Measurements from ENCODE around the gene ATP11A. TPM values are rescaled to one million over a fixed set of nuclear protein-coding genes. Genes with fewer than 3 reads are reported as not detected.

The ATP11A gene
- total RNA-seq, 1 experiment from 2014 or later: 65.3 TPM

DNA sequence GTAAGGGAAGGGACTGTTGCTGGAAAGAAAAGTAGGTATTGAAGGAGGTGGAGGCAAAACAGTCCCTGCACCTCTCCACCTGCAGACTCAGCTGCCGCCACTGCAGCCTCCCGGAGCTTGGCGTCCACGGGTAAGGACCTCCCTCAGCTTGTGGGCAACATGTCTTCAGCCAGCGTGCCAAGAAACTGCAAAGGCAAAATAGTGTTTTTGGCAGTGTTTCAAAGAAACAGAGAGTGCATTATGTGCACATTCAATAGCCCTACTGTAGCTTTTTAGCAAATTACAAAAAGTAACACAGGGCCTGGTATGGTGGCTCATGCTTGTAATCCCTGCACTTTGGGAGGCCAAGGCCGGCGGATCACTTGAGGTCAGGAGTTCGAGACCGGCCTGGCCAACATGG is 57.4 kb downstream of the ATP11A start:
- no peaks in the 10 kb centered on the region for H3K9me3 Mint-ChIP-seq
- Histone ChIP-seq H3K4me2 (ENCODE audit: insufficient read depth, insufficient read length, low read length) (no peak overlapping the region), H3K18ac (ENCODE audit: insufficient read length, low read depth, low read length) (no peak overlapping the region), H3K79me2 (ENCODE audit: insufficient read depth, low read length) (peaks cover 8% of the 10 kb centered on the region), H4K91ac (ENCODE audit: insufficient read length, low read depth, low read length) (no peak overlapping the region), H2BK120ac (ENCODE audit: low read depth, low read length, poor library complexity, severe bottlenecking) (no peak overlapping the region), H4K20me1 (ENCODE audit: control insufficient read depth, insufficient read depth, insufficient read length) (no peaks in the 10 kb centered on the region), H3K79me1 (ENCODE audit: insufficient read depth, low read depth, low read length, poor library complexity, severe bottlenecking) (no peaks in the 10 kb centered on the region), H3K14ac (ENCODE audit: insufficient read depth, low read length) (no peak overlapping the region), H2AFZ (ENCODE audit: low read length) (no peak overlapping the region), H3K27ac (ENCODE audit: insufficient read length, low read depth, low read length) (no peak overlapping the region), H2BK5ac (ENCODE audit: insufficient read length, low read length) (no peak overlapping the region), H3K23me2 (ENCODE audit: insufficient read length, low read depth, low read length, poor library complexity, severe bottlenecking) (no peaks in the 10 kb centered on the region), H3K4ac (ENCODE audit: low read depth, low read length) (no peak overlapping the region), H2BK12ac (ENCODE audit: insufficient read length, low read depth, low read length) (no peak overlapping the region), H2BK20ac (ENCODE audit: low read depth, low read length, poor library complexity, severe bottlenecking) (no peak overlapping the region), H2AK5ac (ENCODE audit: insufficient read length, low read length) (no peak overlapping the region), H2BK15ac (ENCODE audit: low read depth, low read length) (no peak overlapping the region), H3K4me1 (ENCODE audit: insufficient read depth, low read length) (peaks cover 10% of the 10 kb centered on the region; the same call in 1 of the 2 replicates), H3K9ac (ENCODE audit: extremely low read depth, insufficient read length, low read length) (no peak overlapping the region), H3K23ac (ENCODE audit: insufficient read length, low read depth, low read length) (no peak overlapping the region), H3K9me3 (ENCODE audit: control insufficient read depth, low read depth, low read length) (no peaks in the 10 kb centered on the region), H4K8ac (replicated peaks; ENCODE audit: insufficient read length, low read depth, low read length) (no peak overlapping the region), H3K27me3 (ENCODE audit: insufficient read depth, low read length) (no peaks in the 10 kb centered on the region), H3T11ph (ENCODE audit: low read length) (no peak overlapping the region), H4K5ac (ENCODE audit: insufficient read length, low read depth, low read length) (no peak overlapping the region), H3K56ac (ENCODE audit: insufficient read length, low read depth, low read length) (no peak overlapping the region)
- H3K4me3 Mint-ChIP-seq: no peak overlapping the region
- peaks cover 24 to 53% of the 10 kb centered on the region in 2 experiments for H3K4me1 Mint-ChIP-seq
- TF ChIP-seq CTCF (conservative IDR thresholded peaks at IDR 0.05): no peak
- peak overlapping the region in 1 of 3 experiments; percentile 61; a peak in 1 of 7 replicates for H3K27ac Mint-ChIP-seq
- no peaks in the 10 kb centered on the region for H3K27me3 Mint-ChIP-seq (ENCODE audit: low read depth)
- H3K36me3 Mint-ChIP-seq (ENCODE audit: insufficient read depth in 1 of 3, low read depth in 3 of 3): no peaks in the 10 kb centered on the region
- no peak for DNase-seq
- no CpG with 5 or more reads among the region's 9 CpGs for WGBS (ENCODE audit: extremely low coverage, insufficient read length, low lambda C conversion rate)

Measured in H9 (cell line).